Ascending aorta (tissue), 2 donors: ENCODE results near the gene ILF3. TPM values are rescaled to one million over a fixed set of nuclear protein-coding genes. Genes with fewer than 3 reads are reported as not detected.

Experiments
- DNase-seq, 2 donors: peaks; one replicate each; pipeline ENCODE4 v3.0.0-alpha.2; 2019; ENCODE audit warnings: low spot score in 2 of 2
- H3K27ac ChIP-seq, 2 donors: fragments of 200-600 bp; sonication (generic); one replicate each; pipeline ENCODE4 v1.5.1; 2016 to 2017; ENCODE audit warnings: mild to moderate bottlenecking in 1 of 2
- H3K27me3 ChIP-seq: fragments of 200-600 bp; sonication (generic); one replicate; pipeline ENCODE4 v1.5.1; 2017
- H3K36me3 ChIP-seq, 2 donors: fragments of 200-600 bp; sonication (generic); one replicate each; pipeline ENCODE4 v1.5.1; 2016
- H3K4me1 ChIP-seq, 2 donors: fragments of 200-600 bp; sonication (generic); one replicate each; pipeline ENCODE4 v1.5.1; 2016 to 2017; ENCODE audit warnings: mild to moderate bottlenecking in 1 of 2
- H3K4me3 ChIP-seq, 2 donors: fragments of 200-600 bp; sonication (generic); one replicate each; pipeline ENCODE4 v1.5.1; 2016 to 2017; ENCODE audit warnings: mild to moderate bottlenecking in 1 of 2
- H3K9me3 ChIP-seq, 2 donors: fragments of 200-600 bp; sonication (generic); one replicate each; pipeline ENCODE4 v1.5.1; 2016
- CTCF ChIP-seq, 3 experiments: fragments of 200-600 bp in 2 of 3; fragments of 450-650 bp in 1 of 3; sonication (generic) in 2 of 3; IDR thresholded peaks; one replicate each; pipeline ENCODE4 v1.5.1; 2016 to 2019; ENCODE audit warnings: antibody characterized with exemption in 3 of 3, mild to moderate bottlenecking in 1 of 3, moderate library complexity in 1 of 3
- intact Hi-C: fragments of 100-400 bp; cut with DNase I; formaldehyde crosslinking; loops from one replicate; pipeline ENCODE4 v1.15.1; 2023
- total RNA-seq: library from RNA; depleted of rRNA; stranded (reverse); fragments of >200 nt; gene quantifications from one replicate; pipeline ENCODE4 v1.1.0, GENCODE V29; 2016

The ILF3 gene
- total RNA-seq, 1 donor from 2014 or later = 168 TPM

DNA sequence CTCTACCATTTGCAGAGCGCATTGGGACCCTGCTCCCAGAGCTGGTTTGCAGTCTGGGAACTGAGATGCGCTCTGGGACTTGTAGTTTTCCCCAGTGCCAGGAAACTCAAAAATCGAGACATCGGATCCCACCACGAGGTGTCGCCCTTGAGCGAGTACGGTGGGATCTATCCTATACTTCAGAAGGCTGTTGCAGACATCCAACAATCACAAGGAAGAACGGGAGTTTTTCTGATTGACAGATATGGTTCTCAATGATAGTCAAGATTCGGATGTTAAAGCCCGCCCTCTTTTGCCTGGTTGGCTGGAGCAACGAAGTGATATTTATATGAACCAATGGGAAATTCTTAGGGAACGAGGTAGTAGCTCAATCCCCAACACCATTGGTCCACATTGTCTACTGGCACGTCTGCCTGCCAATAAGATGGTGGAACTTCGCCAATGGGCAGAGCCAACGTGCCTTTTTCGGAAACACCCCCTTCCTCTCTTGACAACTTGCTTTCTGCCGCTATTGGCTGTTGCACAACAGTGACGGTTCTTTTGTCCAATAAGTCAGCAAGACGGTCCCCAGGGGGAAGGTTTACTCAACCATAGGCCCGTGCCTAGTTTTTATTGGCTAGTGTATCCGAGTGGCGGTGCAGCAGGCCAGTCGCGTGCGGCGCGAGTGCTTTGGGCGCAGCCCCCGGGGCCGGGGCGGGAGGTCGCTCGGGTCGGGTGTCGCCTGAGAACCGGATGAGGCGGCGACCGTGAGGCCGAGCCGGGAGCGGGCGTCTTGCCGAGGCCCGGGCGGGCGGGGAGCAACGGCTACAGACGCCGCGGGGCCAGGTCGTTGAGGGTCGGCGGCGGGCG, 63.4 kb downstream of the ILF3 start, which contains the start of gene DNM2:
Gene DNM2, plus strand, starts transcription at position 724 of the 849 bp plus-strand sequence. CDS start 164 bp downstream, outside the sequence.
- H3K4me3 ChIP-seq = peak within 1 kb of the TSS; percentile 95 to 99
- peak; percentile 80 to 90 (median 82) for TF ChIP-seq CTCF (IDR thresholded peaks at IDR 0.05)
- intact Hi-C loops = loop anchor here (1.0 to 5.0 kb wide), 8 partner anchors 16 to 211 kb away; partner anchors contain the start of genes CARM1, ILF3, QTRT1 and TIMM29

GRCh38 chr19:10718205-10719196, 64.4 kb downstream of the ILF3 start:
- peaks cover 0 to 23% of the 10 kb centered on the region in 2 donors for H3K4me1 ChIP-seq
- no peak for DNase-seq
- peak overlapping the region; percentile 89 to 94 for H3K27ac ChIP-seq
- H3K4me3 ChIP-seq = peak overlapping the region; percentile 95 to 99
- intact Hi-C loops = loop anchor here (2.0 to 5.0 kb wide), 2 partner anchors 52 to 66 kb away; partner anchors contain the start of gene ILF3
- H3K27me3 ChIP-seq = no peaks in the 10 kb centered on the region
- no peaks in the 10 kb centered on the region for H3K9me3 ChIP-seq
- TF ChIP-seq CTCF (IDR thresholded peaks at IDR 0.05) = peak in 1 of 3 experiments; percentile 8
- H3K36me3 ChIP-seq = peaks cover 0 to 2% of the 10 kb centered on the region in 2 donors

More for the DNA sequence above, 63.4 kb downstream of the ILF3 start, which contains the start of gene DNM2:
- peaks cover 0 to 23% of the 10 kb centered on the region in 2 donors for H3K4me1 ChIP-seq
- DNase-seq = peak; percentile 99 to 100
- peaks cover 0 to 11% of the 10 kb centered on the region in 2 donors for H3K36me3 ChIP-seq
- no peaks in the 10 kb centered on the region for H3K27me3 ChIP-seq
- peak within 1 kb of the TSS; percentile 89 to 94 for H3K27ac ChIP-seq
- no peaks in the 10 kb centered on the region for H3K9me3 ChIP-seq

- Histone ChIP-seq H3K27me3 (no peaks in the 10 kb centered on the region), H3K36me3 (no peaks in the 10 kb centered on the region), H3K9me3 (no peaks in the 10 kb centered on the region), H3K4me1 (peaks cover 0 to 23% of the 10 kb centered on the region in 2 donors), H3K4me3 (peak overlapping the region; percentile 95 to 99), H3K27ac (peak overlapping the region; percentile 89 to 94)
- DNase-seq = no peak
- no peak for TF ChIP-seq CTCF (IDR thresholded peaks at IDR 0.05)
- intact Hi-C loops = loop anchor here (2.0 to 5.0 kb wide), 2 partner anchors 51 to 67 kb away; partner anchors contain the start of gene ILF3
Measured at GRCh38 chr19:10719466-10719961, 65.4 kb downstream of the ILF3 start.

- intact Hi-C loops = no loop called here
- no peak overlapping the region for H3K27ac ChIP-seq
Measured at GRCh38 chr19:10720607-10721125, 66.5 kb downstream of the ILF3 start.

More at GRCh38 chr19:10720607-10721125, 66.5 kb downstream of the ILF3 start:
- H3K36me3 ChIP-seq = no peaks in the 10 kb centered on the region
- no peak for TF ChIP-seq CTCF (IDR thresholded peaks at IDR 0.05)
- H3K4me3 ChIP-seq = peak overlapping the region in 1 of 2 donors; percentile 95
- peaks cover 0 to 23% of the 10 kb centered on the region in 2 donors for H3K4me1 ChIP-seq
- no peaks in the 10 kb centered on the region for H3K9me3 ChIP-seq
- DNase-seq = no peak
- no peaks in the 10 kb centered on the region for H3K27me3 ChIP-seq
